ENCODE results near the gene POGZ. TPM values are rescaled to one million over a fixed set of nuclear protein-coding genes. Genes with fewer than 3 reads are reported as not detected.
"Not testable (repeated sequence)": the region's sequence is repeated elsewhere in the genome, so short reads cannot be mapped to it uniquely, and the experiment has no call there.

POGZ gene
- total RNA-seq, 3 donors from 2014 or later: 48.8 to 51.2 (median 49.5) TPM

GRCh38 chr1:151457911-151458801, 1.1 kb downstream of the POGZ start:
- Mint-ChIP-seq H3K4me1 (ENCODE audit: low read depth) (peaks cover 34% of the 10 kb centered on the region), H3K4me3 (peak overlapping the region; percentile 89), H3K36me3 (ENCODE audit: insufficient read depth) (no peaks in the 10 kb centered on the region), H3K9me3 (no peaks in the 10 kb centered on the region), H3K27me3 (ENCODE audit: low read depth) (peaks cover 16% of the 10 kb centered on the region)
- DNase-seq (peak; percentile 67), ATAC-seq (peak; percentile 55 to 60)

GRCh38 chr1:151455966-151456365, 3.3 kb downstream of the POGZ start:
- Mint-ChIP-seq H3K27me3 (ENCODE audit: low read depth) (no peaks in the 10 kb centered on the region), H3K9me3 (no peaks in the 10 kb centered on the region), H3K4me3 (no peak overlapping the region), H3K4me1 (ENCODE audit: low read depth) (peaks cover 34% of the 10 kb centered on the region), H3K36me3 (ENCODE audit: insufficient read depth) (no peaks in the 10 kb centered on the region)
- ATAC-seq: no peak
- no peak for DNase-seq

- no peaks in the 10 kb centered on the region for H3K9me3 Mint-ChIP-seq
- ATAC-seq: no peak
- no peak overlapping the region for H3K4me3 Mint-ChIP-seq
- no peaks in the 10 kb centered on the region for H3K27me3 Mint-ChIP-seq (ENCODE audit: low read depth)
- H3K36me3 Mint-ChIP-seq (ENCODE audit: insufficient read depth): no peaks in the 10 kb centered on the region
- H3K4me1 Mint-ChIP-seq (ENCODE audit: low read depth): peaks cover 34% of the 10 kb centered on the region
- no peak for DNase-seq
Measured at GRCh38 chr1:151455231-151455630, 4.1 kb downstream of the POGZ start.

- no peak overlapping the region for H3K4me3 Mint-ChIP-seq
- peaks cover 40% of the 10 kb centered on the region for H3K4me1 Mint-ChIP-seq (ENCODE audit: low read depth)
- H3K36me3 Mint-ChIP-seq (ENCODE audit: insufficient read depth): peaks cover 2% of the 10 kb centered on the region
- no peak for DNase-seq
- H3K27me3 Mint-ChIP-seq (ENCODE audit: low read depth): no peaks in the 10 kb centered on the region
- H3K9me3 Mint-ChIP-seq: no peaks in the 10 kb centered on the region
- ATAC-seq: no peak
Measured at GRCh38 chr1:151447696-151448095, 11.6 kb downstream of the POGZ start.

GRCh38 chr1:151444783-151445177, 14.5 kb downstream of the POGZ start:
- DNase-seq: no peak
- ATAC-seq: no peak
- Mint-ChIP-seq H3K27me3 (ENCODE audit: low read depth) (no peaks in the 10 kb centered on the region), H3K36me3 (ENCODE audit: insufficient read depth) (peaks cover 13% of the 10 kb centered on the region), H3K4me1 (ENCODE audit: low read depth) (peaks cover 56% of the 10 kb centered on the region), H3K9me3 (no peaks in the 10 kb centered on the region), H3K4me3 (no peak overlapping the region)

GRCh38 chr1:151443846-151444782, 15.2 kb downstream of the POGZ start:
- no peaks in the 10 kb centered on the region for H3K9me3 Mint-ChIP-seq
- H3K36me3 Mint-ChIP-seq (ENCODE audit: insufficient read depth): peaks cover 13% of the 10 kb centered on the region
- H3K4me3 Mint-ChIP-seq: no peak overlapping the region
- peaks cover 60% of the 10 kb centered on the region for H3K4me1 Mint-ChIP-seq (ENCODE audit: low read depth)
- H3K27me3 Mint-ChIP-seq (ENCODE audit: low read depth): no peaks in the 10 kb centered on the region
- ATAC-seq (peak; percentile 97 to 99), DNase-seq (peak; percentile 61)

GRCh38 chr1:151437396-151437795, 21.9 kb downstream of the POGZ start:
- not testable (repeated sequence) for H3K4me3 Mint-ChIP-seq; DNase-seq; H3K27me3 Mint-ChIP-seq (ENCODE audit: low read depth); H3K9me3 Mint-ChIP-seq; ATAC-seq
- Mint-ChIP-seq H3K4me1 (ENCODE audit: low read depth) (peaks cover 45% of the 10 kb centered on the region), H3K36me3 (ENCODE audit: insufficient read depth) (peaks cover 17% of the 10 kb centered on the region)

- Mint-ChIP-seq H3K36me3 (ENCODE audit: insufficient read depth) (peaks cover 17% of the 10 kb centered on the region), H3K4me1 (ENCODE audit: low read depth) (peaks cover 43% of the 10 kb centered on the region), H3K4me3 (no peak overlapping the region), H3K27me3 (ENCODE audit: low read depth) (no peaks in the 10 kb centered on the region), H3K9me3 (no peaks in the 10 kb centered on the region)
- no peak for DNase-seq
- ATAC-seq: no peak
Measured at GRCh38 chr1:151436985-151437384, 22.3 kb downstream of the POGZ start.

GRCh38 chr1:151435174-151435573, 24.1 kb downstream of the POGZ start:
- H3K4me3 Mint-ChIP-seq: no peak overlapping the region
- DNase-seq (no peak), ATAC-seq (no peak)
- H3K27me3 Mint-ChIP-seq (ENCODE audit: low read depth): no peaks in the 10 kb centered on the region
- H3K4me1 Mint-ChIP-seq (ENCODE audit: low read depth): peaks cover 34% of the 10 kb centered on the region
- H3K36me3 Mint-ChIP-seq (ENCODE audit: insufficient read depth): peaks cover 10% of the 10 kb centered on the region
- no peaks in the 10 kb centered on the region for H3K9me3 Mint-ChIP-seq

GRCh38 chr1:151433827-151434226, 25.5 kb downstream of the POGZ start:
- not testable (repeated sequence) for DNase-seq; ATAC-seq; H3K27me3 Mint-ChIP-seq (ENCODE audit: low read depth); H3K9me3 Mint-ChIP-seq; H3K4me3 Mint-ChIP-seq
- peaks cover 24% of the 10 kb centered on the region for H3K4me1 Mint-ChIP-seq (ENCODE audit: low read depth)
- H3K36me3 Mint-ChIP-seq (ENCODE audit: insufficient read depth): peaks cover 13% of the 10 kb centered on the region

GRCh38 chr1:151428068-151428467, 31.2 kb downstream of the POGZ start:
- ATAC-seq: no peak
- H3K36me3 Mint-ChIP-seq (ENCODE audit: insufficient read depth): peaks cover 47% of the 10 kb centered on the region
- no peaks in the 10 kb centered on the region for H3K9me3 Mint-ChIP-seq
- no peak overlapping the region for H3K4me3 Mint-ChIP-seq
- DNase-seq: no peak
- H3K27me3 Mint-ChIP-seq (ENCODE audit: low read depth): no peaks in the 10 kb centered on the region
- H3K4me1 Mint-ChIP-seq (ENCODE audit: low read depth): peaks cover 4% of the 10 kb centered on the region

- H3K27me3 Mint-ChIP-seq (ENCODE audit: low read depth): no peaks in the 10 kb centered on the region
- ATAC-seq (no peak), DNase-seq (no peak)
- peaks cover 51% of the 10 kb centered on the region for H3K36me3 Mint-ChIP-seq (ENCODE audit: insufficient read depth)
- H3K4me3 Mint-ChIP-seq: no peak overlapping the region
- H3K4me1 Mint-ChIP-seq (ENCODE audit: low read depth): no peaks in the 10 kb centered on the region
- no peaks in the 10 kb centered on the region for H3K9me3 Mint-ChIP-seq
Measured at GRCh38 chr1:151425103-151425502, 34.2 kb downstream of the POGZ start.

- Mint-ChIP-seq H3K9me3 (no peaks in the 10 kb centered on the region), H3K4me1 (ENCODE audit: low read depth) (no peaks in the 10 kb centered on the region), H3K4me3 (no peak overlapping the region), H3K36me3 (ENCODE audit: insufficient read depth) (peaks cover 32% of the 10 kb centered on the region), H3K27me3 (ENCODE audit: low read depth) (no peaks in the 10 kb centered on the region)
- DNase-seq (no peak), ATAC-seq (no peak)
Measured at GRCh38 chr1:151419819-151420218, 39.5 kb downstream of the POGZ start.

GRCh38 chr1:151418081-151418480, 41.2 kb downstream of the POGZ start:
- Mint-ChIP-seq H3K27me3 (ENCODE audit: low read depth) (no peaks in the 10 kb centered on the region), H3K4me1 (ENCODE audit: low read depth) (no peaks in the 10 kb centered on the region), H3K9me3 (no peaks in the 10 kb centered on the region), H3K4me3 (no peak overlapping the region), H3K36me3 (ENCODE audit: insufficient read depth) (peaks cover 17% of the 10 kb centered on the region)
- DNase-seq (no peak), ATAC-seq (no peak)
